Motor neuron (in vitro differentiated cells): ENCODE results near the gene EEFSEC. TPM values are rescaled to one million over a fixed set of nuclear protein-coding genes. Genes with fewer than 3 reads are reported as not detected.

Experiments used
- ATAC-seq, 8 experiments: fragments of 200-7000 bp; cut with Tn5 transposase; replicated peaks in 6 of 8; 2 replicates each; pipeline ENCODE4 v1.8.0; 2021; ENCODE audit warnings: mild to moderate bottlenecking in 8 of 8, moderate library complexity in 8 of 8
- H3K27ac ChIP-seq, 2 donors: fragments of 250-450 bp; sonication (Bioruptor Pico); 2 replicates each; pipeline ENCODE4 v1.9.0; 2021; ENCODE audit warnings: antibody characterized with exemption in 2 of 2, mild to moderate bottlenecking in 2 of 2, moderate library complexity in 1 of 2
- H3K4me1 ChIP-seq, 2 donors: fragments of 250-450 bp; sonication (Bioruptor Pico); replicated peaks in 1 of 2; 2 replicates each; pipeline ENCODE4 v1.6.1; 2021; ENCODE audit warnings: antibody characterized with exemption in 2 of 2, mild to moderate bottlenecking in 2 of 2, moderate library complexity in 1 of 2
- H3K4me3 ChIP-seq, 5 donors: fragments of 250-450 bp; sonication (Bioruptor Pico); 2 replicates each; pipeline ENCODE4 v1.9.0; 2021; ENCODE audit warnings: antibody characterized with exemption in 5 of 5, mild to moderate bottlenecking in 5 of 5, moderate library complexity in 4 of 5
- WGBS, 10 experiments: fragments of 450-650 bp; shearing (Covaris generic); methylation state at CpG; one replicate each; pipeline ENCODE4 v1.0.0; 2022; 5-methylcytosine and 5-hydroxymethylcytosine counted together
- in situ Hi-C, 9 experiments: fragments of 400-800 bp; cut with MboI; loops; one replicate each; pipeline ENCODE4 v1.15.0; 2021; ENCODE audit warnings: low sequenced_read_pairs in 9 of 9, low pct_unique_long_range_greater_than_20kb in 2 of 9; ENCODE audit not compliant: unreplicated experiment in 9 of 9
- total RNA-seq, 8 experiments: library from RNA; unstranded; fragments of 300-600 nt; gene quantifications; 2 replicates each; pipeline versions ENCODE4 v1.2.3 to v1.2.4, GENCODE V29; 2022

Gene EEFSEC
- total RNA-seq, 8 experiments from 2014 or later, result 5.8 to 20.7 (median 9.5) TPM

GRCh38 chr3:128369881-128370642 lies 216.8 kb downstream of the EEFSEC start:
- peak in 5 of 8 experiments; percentile 27 to 59 (median 55) for ATAC-seq
- in situ Hi-C loops, result no loop called here
- H3K4me1 ChIP-seq, result no peaks in the 10 kb centered on the region
- H3K27ac ChIP-seq, result no peak overlapping the region
- WGBS, 10 experiments, result 59 to 95% (median 83%) methylated on average over 2 to 7 of the region's 10 CpGs; no CpG with 5 or more reads in 3 of the 10 experiments
- H3K4me3 ChIP-seq, result no peak overlapping the region

- H3K27ac ChIP-seq, result no peak overlapping the region
- 20 to 90% (median 88%) methylated on average over 1 to 3 of the region's 5 CpGs; no CpG with 5 or more reads in 4 of the 10 experiments for WGBS, 10 experiments
- H3K4me3 ChIP-seq, result no peak overlapping the region
- H3K4me1 ChIP-seq, result no peaks in the 10 kb centered on the region
- no peak for ATAC-seq
- in situ Hi-C loops, result no loop called here
Observed at GRCh38 chr3:128372281-128372680, 219.0 kb downstream of the EEFSEC start.

GRCh38 chr3:128372707-128373533 lies 219.6 kb downstream of the EEFSEC start:
- Histone ChIP-seq H3K4me1 (no peaks in the 10 kb centered on the region), H3K27ac (no peak overlapping the region), H3K4me3 (no peak overlapping the region)
- in situ Hi-C loops, result no loop called here
- 75 to 100% (median 93%) methylated on average over 1 to 5 of the region's 10 CpGs; no CpG with 5 or more reads in 3 of the 10 experiments for WGBS, 10 experiments
- no peak for ATAC-seq

GRCh38 chr3:128374746-128375445 lies 221.6 kb downstream of the EEFSEC start:
- 50 to 90% (median 60%) methylated on average over 1 to 2 of the region's 2 CpGs; no CpG with 5 or more reads in 7 of the 10 experiments for WGBS, 10 experiments

GRCh38 chr3:128376516-128376915 lies 223.2 kb downstream of the EEFSEC start:
- H3K4me3 ChIP-seq, result no peak overlapping the region
- ATAC-seq, result peak in 1 of 8 experiments; percentile 78
- H3K4me1 ChIP-seq, result no peaks in the 10 kb centered on the region
- H3K27ac ChIP-seq, result no peak overlapping the region
- in situ Hi-C loops, result no loop called here

More at GRCh38 chr3:128374746-128375445, 221.6 kb downstream of the EEFSEC start:
- H3K27ac ChIP-seq, result no peak overlapping the region
- in situ Hi-C loops, result no loop called here
- ATAC-seq, result no peak
- H3K4me3 ChIP-seq, result no peak overlapping the region
- no peaks in the 10 kb centered on the region for H3K4me1 ChIP-seq

GRCh38 chr3:128378631-128379347 lies 225.5 kb downstream of the EEFSEC start:
- H3K4me3 ChIP-seq, result no peak overlapping the region
- in situ Hi-C loops, result no loop called here
- no peaks in the 10 kb centered on the region for H3K4me1 ChIP-seq
- peak in 5 of 8 experiments; percentile 13 to 41 (median 29) for ATAC-seq
- WGBS, 10 experiments, result 58 to 90% (median 78%) methylated on average over 2 to 10 of the region's 10 CpGs; no CpG with 5 or more reads in 3 of the 10 experiments
- H3K27ac ChIP-seq, result no peak overlapping the region

GRCh38 chr3:128379367-128380160 lies 226.3 kb downstream of the EEFSEC start:
- Histone ChIP-seq H3K4me3 (no peak overlapping the region), H3K4me1 (no peaks in the 10 kb centered on the region), H3K27ac (no peak overlapping the region)
- in situ Hi-C loops, result no loop called here
- no peak for ATAC-seq
- 60 to 96% (median 94%) methylated on average over 2 to 8 of the region's 12 CpGs for WGBS, 10 experiments

- in situ Hi-C loops, result no loop called here
- ATAC-seq, result no peak
- no peak overlapping the region for H3K27ac ChIP-seq
- no peak overlapping the region for H3K4me3 ChIP-seq
- 80 to 100% (median 94%) methylated on average over 1 to 5 of the region's 5 CpGs; no CpG with 5 or more reads in 4 of the 10 experiments for WGBS, 10 experiments
- H3K4me1 ChIP-seq, result no peaks in the 10 kb centered on the region
Observed at GRCh38 chr3:128380295-128380694, 227.0 kb downstream of the EEFSEC start.

- in situ Hi-C loops, result no loop called here
- Histone ChIP-seq H3K4me3 (no peak overlapping the region), H3K4me1 (no peaks in the 10 kb centered on the region), H3K27ac (no peak overlapping the region)
- no peak for ATAC-seq
- 100% methylated on average over 1 to 3 of the region's 6 CpGs; no CpG with 5 or more reads in 7 of the 10 experiments for WGBS, 10 experiments
Observed at GRCh38 chr3:128380719-128381118, 227.4 kb downstream of the EEFSEC start.

GRCh38 chr3:128381609-128382008 lies 228.3 kb downstream of the EEFSEC start:
- ATAC-seq, result no peak
- H3K4me3 ChIP-seq, result no peak overlapping the region
- in situ Hi-C loops, result no loop called here
- no peak overlapping the region for H3K27ac ChIP-seq
- 92 to 100% (median 100%) methylated on average over 1 to 8 of the region's 10 CpGs; no CpG with 5 or more reads in 3 of the 10 experiments for WGBS, 10 experiments
- no peaks in the 10 kb centered on the region for H3K4me1 ChIP-seq

- no peak for ATAC-seq
- in situ Hi-C loops, result no loop called here
- Histone ChIP-seq H3K27ac (no peak overlapping the region), H3K4me3 (no peak overlapping the region), H3K4me1 (no peaks in the 10 kb centered on the region)
- WGBS, 10 experiments, result 0 to 100% (median 62%) methylated on average over 1 to 5 of the region's 14 CpGs; no CpG with 5 or more reads in 2 of the 10 experiments
Observed at GRCh38 chr3:128382221-128382807, 229.0 kb downstream of the EEFSEC start.
